HEK293 (cell line): ENCODE measurements around the gene MCM3AP.
A peak's percentile ranks its signal among the peaks of the same experiment; 100 is the strongest.

Experiments
- BCL11B ChIP-seq: fragments of 450-650 bp; formaldehyde crosslinking; IDR thresholded peaks from 2 replicates; pipeline ENCODE4 v1.5.1; 2016; ENCODE audit warnings: low read depth, missing biosample characterization, missing genetic modification characterization
- EGR2 ChIP-seq: fragments of 450-650 bp; formaldehyde crosslinking; IDR thresholded peaks from 2 replicates; pipeline ENCODE4 v1.5.1; 2016; ENCODE audit warnings: low read depth, missing biosample characterization, missing genetic modification characterization
- FEZF1 ChIP-seq: fragments of 450-650 bp; formaldehyde crosslinking; IDR thresholded peaks from 2 replicates; pipeline ENCODE4 v1.5.1; 2016; ENCODE audit warnings: missing biosample characterization, missing genetic modification characterization
- GFI1B ChIP-seq: fragments of 450-650 bp; formaldehyde crosslinking; IDR thresholded peaks from 2 replicates; pipeline ENCODE4 v1.5.1; 2016; ENCODE audit warnings: missing biosample characterization, missing genetic modification characterization
- HOXA7 ChIP-seq: sonication (generic); formaldehyde crosslinking; IDR thresholded peaks from 2 replicates; pipeline ENCODE4 v1.8.1; 2022; ENCODE audit warnings: missing genetic modification reagents, borderline replicate concordance
- MEIS1 ChIP-seq: sonication (generic); formaldehyde crosslinking; IDR thresholded peaks from 2 replicates; pipeline ENCODE4 v1.8.1; 2022; ENCODE audit warnings: missing genetic modification reagents, mild to moderate bottlenecking, borderline replicate concordance
- MZF1 ChIP-seq: fragments of 450-650 bp; formaldehyde crosslinking; IDR thresholded peaks from 2 replicates; pipeline ENCODE4 v1.5.1; 2017; ENCODE audit warnings: missing biosample characterization, missing genetic modification characterization, borderline replicate concordance
- PBX3 ChIP-seq: sonication (generic); formaldehyde crosslinking; IDR thresholded peaks from 2 replicates; pipeline ENCODE4 v1.8.1; 2022; ENCODE audit warnings: mild to moderate bottlenecking, moderate library complexity, missing genetic modification reagents
- TCF7L2 ChIP-seq: IDR thresholded peaks from 2 replicates; pipeline ENCODE4 v1.6.1; 2011; ENCODE audit warnings: low read depth, mild to moderate bottlenecking, inconsistent platforms, low read length, moderate library complexity, borderline replicate concordance
- ZBTB11 ChIP-seq: fragments of 450-650 bp; formaldehyde crosslinking; conservative IDR thresholded peaks from 2 replicates; pipeline ENCODE4 v1.5.1; 2016; ENCODE audit warnings: low read depth, missing biosample characterization, missing genetic modification characterization
- ZBTB44 ChIP-seq: fragments of 450-650 bp; IDR thresholded peaks from 2 replicates; pipeline ENCODE4 v1.5.1; 2018; ENCODE audit warnings: missing biosample characterization, mild to moderate bottlenecking, missing genetic modification characterization
- ZFHX2 ChIP-seq: fragments of 450-650 bp; formaldehyde crosslinking; conservative IDR thresholded peaks from 2 replicates; pipeline ENCODE4 v1.5.1; 2016; ENCODE audit warnings: missing biosample characterization, missing genetic modification characterization
- ZNF140 ChIP-seq: fragments of 450-650 bp; formaldehyde crosslinking; IDR thresholded peaks from 2 replicates; pipeline ENCODE4 v1.5.1; 2016; ENCODE audit warnings: missing biosample characterization, missing genetic modification characterization
- ZNF148 ChIP-seq: fragments of 450-650 bp; formaldehyde crosslinking; IDR thresholded peaks from 2 replicates; pipeline ENCODE4 v1.5.0; 2017; ENCODE audit warnings: missing biosample characterization, missing genetic modification characterization, borderline replicate concordance
- ZNF18 ChIP-seq: fragments of 450-650 bp; formaldehyde crosslinking; IDR thresholded peaks from 2 replicates; pipeline ENCODE4 v1.5.1; 2016; ENCODE audit warnings: missing biosample characterization, missing genetic modification characterization
- ZNF2 ChIP-seq: fragments of 450-650 bp; formaldehyde crosslinking; IDR thresholded peaks from 2 replicates; pipeline ENCODE4 v1.5.1; 2016; ENCODE audit warnings: missing biosample characterization, missing genetic modification characterization
- ZNF280D ChIP-seq: fragments of 450-650 bp; formaldehyde crosslinking; IDR thresholded peaks from 2 replicates; pipeline ENCODE4 v1.5.1; 2016; ENCODE audit warnings: missing biosample characterization, missing genetic modification characterization
- ZNF292 ChIP-seq: fragments of 450-650 bp; formaldehyde crosslinking; IDR thresholded peaks from 2 replicates; pipeline ENCODE4 v1.5.1; 2016; ENCODE audit warnings: low read depth, missing biosample characterization, missing genetic modification characterization, borderline replicate concordance
- ZNF350 ChIP-seq: fragments of 450-650 bp; formaldehyde crosslinking; IDR thresholded peaks from 2 replicates; pipeline ENCODE4 v1.5.0; 2017; ENCODE audit warnings: missing biosample characterization, mild to moderate bottlenecking, missing genetic modification characterization
- ZNF530 ChIP-seq: fragments of 450-650 bp; formaldehyde crosslinking; IDR thresholded peaks from 2 replicates; pipeline ENCODE4 v1.5.1; 2016; ENCODE audit warnings: low read depth, missing biosample characterization, missing genetic modification characterization
- ZNF596 ChIP-seq: fragments of 450-650 bp; IDR thresholded peaks from 2 replicates; pipeline ENCODE4 v1.5.0; 2018; ENCODE audit warnings: missing biosample characterization, mild to moderate bottlenecking, missing genetic modification characterization, moderate library complexity
- ZNF621 ChIP-seq: fragments of 450-650 bp; formaldehyde crosslinking; IDR thresholded peaks from 2 replicates; pipeline ENCODE4 v1.5.1; 2017; ENCODE audit warnings: missing biosample characterization, missing genetic modification characterization
- ZNF776 ChIP-seq: fragments of 450-650 bp; formaldehyde crosslinking; IDR thresholded peaks from 2 replicates; pipeline ENCODE4 v1.5.0; 2017; ENCODE audit warnings: missing biosample characterization, missing genetic modification characterization, borderline replicate concordance
- ZNF785 ChIP-seq: fragments of 450-650 bp; formaldehyde crosslinking; IDR thresholded peaks from 2 replicates; pipeline ENCODE4 v1.5.1; 2016; ENCODE audit warnings: missing biosample characterization, missing genetic modification characterization
- ZNF843 ChIP-seq: fragments of 450-650 bp; formaldehyde crosslinking; IDR thresholded peaks from 2 replicates; pipeline ENCODE4 v1.5.1; 2016; ENCODE audit warnings: missing biosample characterization, missing genetic modification characterization

Gene MCM3AP

GRCh38 chr21:46285761-46286647 lies 593 bp upstream of the MCM3AP start, which contains the start of gene YBEY (continued):
- TF ChIP-seq ZNF2 (tag by site-specific recombination) (peak; percentile 88), ZNF596 (tag by site-specific recombination) (no peak), ZNF776 (tag by site-specific recombination) (no peak), ZNF621 (tag by site-specific recombination) (no peak), ZNF785 (tag by site-specific recombination) (no peak), ZNF530 (tag by site-specific recombination) (no peak), ZNF350 (tag by site-specific recombination) (no peak; the same call in 1 of the 2 replicates), ZNF148 (tag by site-specific recombination) (no peak), ZNF280D (tag by site-specific recombination) (no peak), GFI1B (tag by site-specific recombination) (no peak), PBX3 (no peak), EGR2 (0 out of 2 replicates have a peak, but pooled peaks have one; percentile 24), ZBTB11 (tag by site-specific recombination) (peak; percentile 99), FEZF1 (tag by site-specific recombination) (no peak), ZNF292 (0 out of 2 replicates have a peak, but pooled peaks have one; percentile 39), ZNF843 (tag by site-specific recombination) (no peak; the same call in none of the 2 replicates), ZNF140 (tag by site-specific recombination) (no peak), BCL11B (tag by site-specific recombination) (peak; percentile 71; the same call in 1 of the 2 replicates), ZNF18 (tag by site-specific recombination) (no peak), HOXA7 (CRISPR knock-in tag) (no peak), ZFHX2 (peak; percentile 38; the same call in 1 of the 2 replicates), TCF7L2 (no peak), MZF1 (tag by site-specific recombination) (no peak), ZBTB44 (tag by site-specific recombination) (no peak), MEIS1 (CRISPR knock-in tag) (no peak)
